GM12865 (cell line): Measurements from ENCODE around the gene CERS4.
"Not testable (repeated sequence)": the region's sequence is repeated elsewhere in the genome, so short reads cannot be mapped to it uniquely, and the experiment has no call there.

Source experiments
- DNase-seq: peaks from one replicate; pipeline ENCODE4 v3.0.0; 2010; ENCODE audit warnings: low read depth
- H3K4me3 ChIP-seq: 2 replicates; pipeline ENCODE4 v1.5.1; 2011; ENCODE audit warnings: mild to moderate bottlenecking, low read depth, low read length, control low read depth
- TF ChIP-seq, protein P1 (sequence below): IDR thresholded peaks from 2 replicates; pipeline ENCODE4 v1.5.1; 2011; ENCODE audit warnings: low read length, control low read depth, low read depth, inconsistent platforms; ENCODE audit not compliant: insufficient read depth; ENCODE audit errors: missing control alignments

CERS4 gene

DNA sequence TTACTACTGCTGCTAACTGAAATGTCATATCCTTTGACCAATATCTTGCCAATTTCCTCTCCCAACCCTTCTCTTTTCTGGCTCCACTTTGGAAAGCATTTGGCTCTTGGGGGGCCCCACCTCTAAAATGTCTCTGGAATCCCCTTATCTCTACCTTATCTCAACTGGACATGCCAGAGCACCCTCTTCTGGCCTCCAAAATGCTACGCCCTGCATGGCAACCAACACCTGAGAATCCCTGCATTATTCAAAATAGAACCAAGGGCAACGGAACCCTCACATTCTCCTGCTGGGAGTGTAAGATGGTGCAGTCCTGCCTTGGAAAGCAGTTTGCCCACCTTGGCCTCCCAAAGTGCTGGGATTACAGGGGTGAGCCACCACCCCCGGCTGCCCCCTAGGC, 35.3 kb downstream of the CERS4 start:
- DNase-seq, result no peak

DNA sequence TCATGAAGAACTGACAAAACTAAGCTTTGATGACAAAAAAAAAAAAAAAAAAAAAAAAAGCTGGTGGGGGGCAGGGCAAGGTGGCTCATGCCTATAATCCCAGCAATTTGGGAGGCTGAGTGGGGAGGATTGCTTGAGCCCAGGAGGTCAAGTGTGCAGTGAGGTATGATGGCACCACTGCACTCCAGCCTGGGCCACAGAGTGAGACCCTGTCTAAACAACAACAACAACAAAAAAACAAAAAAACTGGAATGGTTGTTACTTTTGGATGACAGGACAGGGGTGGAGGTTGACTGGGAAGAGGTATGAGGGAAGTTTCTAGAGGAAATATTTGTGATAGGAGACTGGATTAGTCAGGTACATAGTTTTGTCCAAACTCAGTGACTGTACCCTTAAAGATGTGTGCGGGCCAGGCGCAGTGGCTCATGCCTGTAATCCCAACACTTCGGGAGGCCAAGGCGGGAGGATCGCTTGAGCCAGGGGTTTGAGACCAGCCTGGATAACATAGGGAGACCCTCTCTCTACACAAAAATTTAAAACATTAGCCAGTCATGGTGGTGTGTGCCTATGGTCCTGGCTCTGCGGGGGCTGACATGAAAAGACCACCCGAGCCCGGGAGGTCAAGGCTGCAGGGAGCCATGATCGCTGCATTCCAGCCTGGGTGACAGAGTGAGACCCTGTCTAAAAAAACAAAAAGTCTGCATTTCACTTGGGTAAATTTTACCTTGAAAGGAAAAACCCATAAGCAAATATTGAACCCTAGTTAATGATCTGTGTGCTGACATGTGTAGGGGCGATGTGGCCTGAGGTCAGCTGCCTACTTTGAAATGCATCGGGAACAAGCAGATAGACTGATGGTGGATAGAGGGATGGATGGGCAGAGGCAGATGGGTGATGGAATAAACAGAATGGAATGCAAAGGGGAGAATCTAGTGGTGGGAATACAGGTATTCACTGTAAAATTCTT, 37.0 kb downstream of the CERS4 start:
- DNase-seq, result no peak
- no peak overlapping the region for H3K4me3 ChIP-seq
- TF ChIP-seq, protein P1, sequence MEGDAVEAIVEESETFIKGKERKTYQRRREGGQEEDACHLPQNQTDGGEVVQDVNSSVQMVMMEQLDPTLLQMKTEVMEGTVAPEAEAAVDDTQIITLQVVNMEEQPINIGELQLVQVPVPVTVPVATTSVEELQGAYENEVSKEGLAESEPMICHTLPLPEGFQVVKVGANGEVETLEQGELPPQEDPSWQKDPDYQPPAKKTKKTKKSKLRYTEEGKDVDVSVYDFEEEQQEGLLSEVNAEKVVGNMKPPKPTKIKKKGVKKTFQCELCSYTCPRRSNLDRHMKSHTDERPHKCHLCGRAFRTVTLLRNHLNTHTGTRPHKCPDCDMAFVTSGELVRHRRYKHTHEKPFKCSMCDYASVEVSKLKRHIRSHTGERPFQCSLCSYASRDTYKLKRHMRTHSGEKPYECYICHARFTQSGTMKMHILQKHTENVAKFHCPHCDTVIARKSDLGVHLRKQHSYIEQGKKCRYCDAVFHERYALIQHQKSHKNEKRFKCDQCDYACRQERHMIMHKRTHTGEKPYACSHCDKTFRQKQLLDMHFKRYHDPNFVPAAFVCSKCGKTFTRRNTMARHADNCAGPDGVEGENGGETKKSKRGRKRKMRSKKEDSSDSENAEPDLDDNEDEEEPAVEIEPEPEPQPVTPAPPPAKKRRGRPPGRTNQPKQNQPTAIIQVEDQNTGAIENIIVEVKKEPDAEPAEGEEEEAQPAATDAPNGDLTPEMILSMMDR, result no peak

More for the DNA sequence above, 35.3 kb downstream of the CERS4 start:
- TF ChIP-seq, protein P1, result no peak
- no peak overlapping the region for H3K4me3 ChIP-seq

DNA sequence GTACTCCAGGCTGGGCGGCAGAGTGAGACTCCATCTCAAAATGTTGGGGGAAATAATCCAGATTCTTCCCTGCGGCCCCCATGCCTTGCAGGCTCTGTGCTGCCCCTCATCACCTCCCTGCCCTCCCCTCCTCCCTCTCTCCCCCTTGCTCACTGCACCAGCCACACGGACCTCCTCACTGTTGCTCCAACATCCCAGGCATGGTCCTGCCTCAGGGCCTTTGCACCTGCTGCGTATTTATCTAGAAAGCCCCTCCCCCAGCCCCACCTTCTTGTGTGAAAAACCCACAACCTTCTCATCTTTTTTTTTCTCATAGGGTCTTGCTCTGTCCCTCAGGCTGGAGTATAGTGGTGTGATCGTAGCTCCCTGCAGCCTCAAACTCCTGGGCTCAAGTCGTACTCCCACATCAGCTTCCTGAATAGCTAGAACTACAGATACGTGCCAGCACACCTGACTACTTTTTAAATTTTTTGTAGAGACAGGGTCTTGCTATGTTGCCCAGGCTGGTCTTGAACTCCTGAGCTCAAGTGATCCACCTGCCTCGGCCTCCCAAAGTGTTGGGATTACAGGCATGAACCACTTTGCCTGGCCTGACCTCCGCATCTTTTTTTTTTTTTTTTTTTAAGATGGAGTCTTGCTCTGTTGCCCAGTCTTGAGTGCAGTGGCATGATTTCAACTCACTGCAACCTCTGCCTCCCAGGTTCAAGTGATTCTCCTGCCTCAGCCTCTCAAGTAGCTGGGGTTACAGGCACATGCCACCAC, 38.1 kb downstream of the CERS4 start:
- not testable (repeated sequence) for DNase-seq, H3K4me3 ChIP-seq

DNA sequence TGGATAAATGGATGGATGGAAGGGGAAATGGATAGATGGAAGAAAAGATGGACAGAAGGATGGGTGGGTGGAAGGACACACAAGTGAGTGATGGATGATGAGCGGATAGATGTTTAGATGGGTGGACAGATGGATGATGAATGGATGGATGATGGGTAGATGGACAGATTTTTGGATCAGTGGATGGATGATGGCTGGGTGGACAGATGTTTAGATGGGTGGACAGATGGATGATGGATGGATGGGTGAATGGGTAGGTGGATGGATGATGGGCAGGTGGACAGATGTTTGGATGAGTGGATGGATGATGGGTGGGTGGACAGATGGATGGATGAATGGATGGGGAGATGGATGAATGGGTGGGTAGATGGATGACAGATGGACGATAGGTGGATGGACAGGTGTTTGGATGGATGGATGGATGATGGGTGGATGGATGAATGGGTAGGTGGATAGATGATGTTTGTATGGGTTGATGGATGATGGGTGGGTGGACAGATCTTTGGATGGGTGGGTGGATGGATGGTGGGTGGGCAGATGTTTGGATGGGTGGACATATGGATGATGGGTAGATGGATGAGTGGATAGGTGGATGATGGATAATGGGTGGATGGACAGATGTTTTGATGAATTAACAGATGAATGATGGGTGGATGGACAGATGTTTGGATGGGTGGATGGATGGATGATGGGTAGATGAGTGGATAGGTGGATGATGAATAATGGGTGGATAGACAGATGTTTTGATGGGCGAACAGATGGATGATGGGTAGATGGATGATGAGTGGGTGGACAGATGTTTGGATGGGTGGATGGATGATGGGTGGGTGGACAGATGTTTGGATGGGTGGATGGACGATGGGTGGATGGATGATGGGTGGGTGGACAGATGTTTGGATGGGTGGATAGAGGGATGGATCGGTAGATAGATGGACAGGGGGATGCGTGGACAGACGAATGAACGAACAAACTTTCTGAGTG, 39.5 kb downstream of the CERS4 start:
- H3K4me3 ChIP-seq, result no peak overlapping the region
- no peak for DNase-seq
- TF ChIP-seq, protein P1, result no peak

DNA sequence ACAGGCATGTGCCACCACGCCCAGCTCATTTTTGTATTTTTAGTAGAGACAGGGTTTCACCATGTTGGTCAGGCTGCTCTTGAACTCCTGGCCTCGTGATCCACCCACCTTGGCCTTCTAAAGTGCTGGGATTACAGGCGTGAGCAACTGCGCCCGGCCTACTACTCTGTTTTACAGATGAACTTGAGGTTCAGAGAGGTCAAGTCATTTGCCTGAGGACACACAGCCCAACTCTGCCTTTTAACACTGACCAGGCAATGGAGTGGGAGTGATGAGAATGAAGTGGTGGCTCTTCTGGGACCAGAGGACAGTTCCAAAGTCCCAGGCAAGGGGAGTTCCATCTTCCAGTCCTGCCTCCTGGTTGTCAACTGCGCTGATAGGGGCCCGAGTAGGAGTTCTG, 41.4 kb downstream of the CERS4 start:
- TF ChIP-seq, protein P1, result no peak
- H3K4me3 ChIP-seq, result no peak overlapping the region
- DNase-seq, result no peak

DNA sequence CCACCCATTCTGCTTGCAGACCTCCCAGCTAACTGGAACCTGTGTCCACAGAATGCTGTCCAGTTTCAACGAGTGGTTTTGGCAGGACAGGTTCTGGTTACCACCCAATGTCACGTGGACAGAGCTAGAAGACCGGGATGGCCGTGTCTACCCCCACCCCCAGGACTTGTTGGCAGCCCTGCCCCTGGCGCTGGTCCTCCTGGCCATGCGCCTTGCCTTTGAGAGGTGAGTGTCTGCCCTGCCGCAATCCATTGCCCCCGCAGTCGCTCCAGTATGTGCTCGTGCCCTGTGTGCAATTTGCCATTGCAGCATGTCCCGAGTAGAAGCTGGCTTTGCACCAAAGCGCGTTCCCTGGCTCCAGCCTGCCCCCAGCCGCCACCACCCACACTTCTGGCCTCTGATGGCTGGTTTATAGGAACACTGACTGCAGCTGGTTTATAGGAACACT, 41.9 kb downstream of the CERS4 start:
- no peak overlapping the region for H3K4me3 ChIP-seq
- DNase-seq, result no peak
- TF ChIP-seq, protein P1, result no peak
